SJCRH30 (cell line): ENCODE results near the gene DHX16. TPM values are rescaled to one million over a fixed set of nuclear protein-coding genes. Genes with fewer than 3 reads are reported as not detected.
A peak's percentile ranks its signal among the peaks of the same experiment; 100 is the strongest.

Experiments
- DNase-seq, 2 experiments: peaks; one replicate each; pipeline ENCODE4 v3.0.0-alpha.2; 2015 to 2020
- H3K27ac ChIP-seq: fragments of 250-450 bp; sonication (Bioruptor Pico); 2 replicates; pipeline ENCODE4 v1.5.1; 2020; ENCODE audit warnings: mild to moderate bottlenecking, moderate library complexity
- H3K27me3 ChIP-seq: fragments of 250-450 bp; sonication (Bioruptor Pico); 2 replicates; pipeline ENCODE4 v1.5.1; 2020; ENCODE audit warnings: mild to moderate bottlenecking, moderate library complexity
- H3K36me3 ChIP-seq: fragments of 250-450 bp; sonication (Bioruptor Pico); 2 replicates; pipeline ENCODE4 v1.5.1; 2020; ENCODE audit warnings: mild to moderate bottlenecking, moderate library complexity
- H3K4me1 ChIP-seq: fragments of 250-450 bp; sonication (Bioruptor Pico); 2 replicates; pipeline ENCODE4 v1.5.1; 2020; ENCODE audit warnings: mild to moderate bottlenecking, moderate library complexity
- H3K4me3 ChIP-seq: fragments of 250-450 bp; sonication (Bioruptor Pico); 2 replicates; pipeline ENCODE4 v1.5.1; 2020; ENCODE audit warnings: mild to moderate bottlenecking, moderate library complexity
- H3K9me3 ChIP-seq: fragments of 250-450 bp; sonication (Bioruptor Pico); replicated peaks from 2 replicates; pipeline ENCODE4 v1.5.1; 2020; ENCODE audit warnings: mild to moderate bottlenecking, moderate library complexity
- total RNA-seq: library from RNA; depleted of rRNA; stranded (reverse); fragments of >200 nt; shearing (Covaris generic); gene quantifications from 2 replicates; pipeline ENCODE4 v1.2.3, GENCODE V29; 2014

Gene DHX16
- total RNA-seq, 1 experiment from 2014 or later, result 29.0 TPM

- peaks cover 7% of the 10 kb centered on the region; the same call in 1 of the 2 replicates for H3K36me3 ChIP-seq
- H3K27me3 ChIP-seq, result no peaks in the 10 kb centered on the region
- DNase-seq, result no peak
- no peak overlapping the region for H3K27ac ChIP-seq
- no peaks in the 10 kb centered on the region for H3K9me3 ChIP-seq
- H3K4me3 ChIP-seq, result no peak overlapping the region
- H3K4me1 ChIP-seq, result no peaks in the 10 kb centered on the region
Observed at GRCh38 chr6:30643656-30644055, 29.1 kb downstream of the DHX16 start.

GRCh38 chr6:30641048-30641447 is 31.8 kb downstream of the DHX16 start:
- peaks cover 7% of the 10 kb centered on the region; the same call in 1 of the 2 replicates for H3K36me3 ChIP-seq
- H3K27ac ChIP-seq, result no peak overlapping the region
- no peak for DNase-seq
- H3K4me1 ChIP-seq, result no peaks in the 10 kb centered on the region
- no peak overlapping the region for H3K4me3 ChIP-seq
- H3K9me3 ChIP-seq, result no peaks in the 10 kb centered on the region
- no peaks in the 10 kb centered on the region for H3K27me3 ChIP-seq

GRCh38 chr6:30640481-30640880 is 32.3 kb downstream of the DHX16 start:
- no peak for DNase-seq
- Histone ChIP-seq H3K27ac (no peak overlapping the region), H3K4me3 (no peak overlapping the region), H3K4me1 (no peaks in the 10 kb centered on the region), H3K9me3 (no peaks in the 10 kb centered on the region), H3K27me3 (no peaks in the 10 kb centered on the region), H3K36me3 (peaks cover 7% of the 10 kb centered on the region; the same call in 1 of the 2 replicates)

- Histone ChIP-seq H3K27ac (no peak overlapping the region), H3K36me3 (peaks cover 4% of the 10 kb centered on the region; the same call in 1 of the 2 replicates), H3K4me1 (no peaks in the 10 kb centered on the region), H3K27me3 (no peaks in the 10 kb centered on the region), H3K4me3 (no peak overlapping the region), H3K9me3 (no peaks in the 10 kb centered on the region)
- no peak for DNase-seq
Observed at GRCh38 chr6:30635834-30636233, 37.0 kb downstream of the DHX16 start.

- Histone ChIP-seq H3K4me1 (peaks cover 10% of the 10 kb centered on the region), H3K27ac (peak within 1 kb of the TSS; percentile 96), H3K27me3 (no peaks in the 10 kb centered on the region), H3K4me3 (peak within 1 kb of the TSS; percentile 72), H3K9me3 (no peaks in the 10 kb centered on the region), H3K36me3 (peaks cover 32% of the 10 kb centered on the region)
- peak; percentile 91 to 93 for DNase-seq
Observed at GRCh38 chr6:30626484-30627366, 46.1 kb downstream of the DHX16 start, which contains the start of gene ATAT1. Gene ATAT1 (plus strand): TSS chr6:30626874.

GRCh38 chr6:30625511-30625910 is 47.3 kb downstream of the DHX16 start:
- peaks cover 10% of the 10 kb centered on the region for H3K4me1 ChIP-seq

GRCh38 chr6:30619561-30619960 is 53.2 kb downstream of the DHX16 start:
- Histone ChIP-seq H3K9me3 (no peaks in the 10 kb centered on the region), H3K27me3 (no peaks in the 10 kb centered on the region), H3K36me3 (peaks cover 30% of the 10 kb centered on the region), H3K4me1 (peaks cover 2% of the 10 kb centered on the region; the same call in 1 of the 2 replicates), H3K4me3 (no peak overlapping the region), H3K27ac (no peak overlapping the region)
- DNase-seq, result no peak

More at GRCh38 chr6:30625511-30625910, 47.3 kb downstream of the DHX16 start:
- no peak for DNase-seq
- Histone ChIP-seq H3K36me3 (peaks cover 30% of the 10 kb centered on the region), H3K9me3 (no peaks in the 10 kb centered on the region), H3K4me3 (no peak overlapping the region), H3K27ac (peak overlapping the region; percentile 96; the same call in 1 of the 2 replicates), H3K27me3 (no peaks in the 10 kb centered on the region)

GRCh38 chr6:30618270-30618797 is 54.5 kb downstream of the DHX16 start:
- no peaks in the 10 kb centered on the region for H3K9me3 ChIP-seq
- peak in 1 of 2 experiments; percentile 26 for DNase-seq
- no peaks in the 10 kb centered on the region for H3K27me3 ChIP-seq
- peaks cover 4% of the 10 kb centered on the region; the same call in 1 of the 2 replicates for H3K4me1 ChIP-seq
- H3K4me3 ChIP-seq, result peak overlapping the region; percentile 75
- peak overlapping the region; percentile 98 for H3K27ac ChIP-seq
- peaks cover 26% of the 10 kb centered on the region for H3K36me3 ChIP-seq

- no peaks in the 10 kb centered on the region for H3K27me3 ChIP-seq
- H3K27ac ChIP-seq, result peak within 1 kb of the TSS; percentile 98
- H3K9me3 ChIP-seq, result no peaks in the 10 kb centered on the region
- H3K4me1 ChIP-seq, result peaks cover 4% of the 10 kb centered on the region; the same call in 1 of the 2 replicates
- H3K4me3 ChIP-seq, result peak within 1 kb of the TSS; percentile 75
- DNase-seq, result peak; percentile 97
- H3K36me3 ChIP-seq, result peaks cover 26% of the 10 kb centered on the region
Observed at GRCh38 chr6:30617565-30618269, 55.1 kb downstream of the DHX16 start, which contains the start of gene MRPS18B. Gene MRPS18B (plus strand): TSS chr6:30617840. CDS start chr6:30617866, 26 bp downstream.

GRCh38 chr6:30616811-30617564 is 55.8 kb downstream of the DHX16 start, which contains the start of gene PPP1R10:
Gene PPP1R10 (minus strand): TSS chr6:30617243. CDS start chr6:30609944, 7,299 bp downstream.
- peaks cover 4% of the 10 kb centered on the region; the same call in 1 of the 2 replicates for H3K4me1 ChIP-seq
- H3K9me3 ChIP-seq, result no peaks in the 10 kb centered on the region
- peak within 1 kb of the TSS; percentile 75 for H3K4me3 ChIP-seq
- DNase-seq, result peak; percentile 99 to 100
- peaks cover 27% of the 10 kb centered on the region for H3K36me3 ChIP-seq
- peak within 1 kb of the TSS; percentile 98 for H3K27ac ChIP-seq
- H3K27me3 ChIP-seq, result no peaks in the 10 kb centered on the region

GRCh38 chr6:30615958-30616810 is 56.6 kb downstream of the DHX16 start:
- peaks cover 4% of the 10 kb centered on the region; the same call in 1 of the 2 replicates for H3K4me1 ChIP-seq
- H3K4me3 ChIP-seq, result peak overlapping the region; percentile 75
- peak in 1 of 2 experiments; percentile 48 for DNase-seq
- H3K36me3 ChIP-seq, result peaks cover 29% of the 10 kb centered on the region
- H3K27ac ChIP-seq, result peak overlapping the region; percentile 98
- H3K27me3 ChIP-seq, result no peaks in the 10 kb centered on the region
- no peaks in the 10 kb centered on the region for H3K9me3 ChIP-seq

- peak overlapping the region; percentile 75 for H3K4me3 ChIP-seq
- no peaks in the 10 kb centered on the region for H3K9me3 ChIP-seq
- DNase-seq, result peak; percentile 58 to 77
- peak overlapping the region; percentile 98 for H3K27ac ChIP-seq
- peaks cover 4% of the 10 kb centered on the region; the same call in 1 of the 2 replicates for H3K4me1 ChIP-seq
- H3K27me3 ChIP-seq, result no peaks in the 10 kb centered on the region
- peaks cover 29% of the 10 kb centered on the region for H3K36me3 ChIP-seq
Observed at GRCh38 chr6:30615219-30615957, 57.4 kb downstream of the DHX16 start.
